SK-N-SH (cell line): Measurements from ENCODE around the gene PPP2R5D. TPM values are rescaled to one million over a fixed set of nuclear protein-coding genes. Genes with fewer than 3 reads are reported as not detected.

Experiments used
- CTCF ChIA-PET: fragments of 300-600, 350-600 bp; formaldehyde crosslinking; extraction: SDS; loops from one replicate; lab custom pipeline; 2021; lab: Yijun Ruan, JAX
- POLR2A ChIA-PET: fragments of 350-600 bp; sonication (Branson Sonifier 250); formaldehyde crosslinking; extraction: SDS; loops from one replicate; lab custom pipeline; 2020; ENCODE audit warnings: antibody characterized with exemption, inconsistent platforms; lab: Yijun Ruan, JAX
- DNase-seq: peaks from one replicate; pipeline ENCODE4 v3.0.0; 2012
- H2AFZ ChIP-seq: fragments of 200-600 bp; sonication (generic); 2 replicates; pipeline ENCODE4 v1.8.1; 2016; ENCODE audit warnings: antibody characterized with exemption, mild to moderate bottlenecking, low read depth
- H3F3A ChIP-seq: fragments of 200-600 bp; sonication (generic); replicated peaks from 2 replicates; pipeline ENCODE3; 2016; ENCODE audit warnings: antibody characterized with exemption, mild to moderate bottlenecking; ENCODE audit not compliant: insufficient read depth
- H3K27ac ChIP-seq, 2 experiments: fragments of 200-500 bp in 1 of 2; fragments of 200-600 bp in 1 of 2; sonication (Bioruptor generic) in 1 of 2; sonication (generic), shearing (Covaris generic) in 1 of 2; 2 replicates each; pipeline versions ENCODE4 v1.5.1 to v1.6.1; 2014 to 2016; ENCODE audit warnings: low read depth in 2 of 2, inconsistent platforms in 1 of 2, low read length in 1 of 2, mild to moderate bottlenecking in 1 of 2, mixed read lengths in 1 of 2
- H3K27me3 ChIP-seq: fragments of 200-600 bp; sonication (generic), shearing (Covaris generic); 2 replicates; pipeline ENCODE4 v1.6.1; 2016; ENCODE audit warnings: mixed run types; ENCODE audit not compliant: insufficient read depth
- H3K36me3 ChIP-seq, 2 experiments: fragments of 200-500 bp in 1 of 2; fragments of 200-600 bp in 1 of 2; sonication (Bioruptor generic) in 1 of 2; sonication (generic) in 1 of 2; replicated peaks in 1 of 2; 2 replicates each; pipeline versions ENCODE3 to v1.5.1; 2014 to 2016; ENCODE audit warnings: low read length in 1 of 2, mild to moderate bottlenecking in 1 of 2; ENCODE audit not compliant: insufficient read depth in 2 of 2, control insufficient read depth in 1 of 2
- H3K4me1 ChIP-seq, 2 experiments: fragments of 200-500 bp in 1 of 2; fragments of 200-600 bp in 1 of 2; sonication (Bioruptor generic) in 1 of 2; sonication (generic), shearing (Covaris generic) in 1 of 2; 2 replicates each; pipeline versions ENCODE4 v1.5.1 to v1.6.1; 2014 to 2016; ENCODE audit warnings: low read depth in 1 of 2, low read length in 1 of 2, mixed run types in 1 of 2; ENCODE audit not compliant: insufficient read depth in 2 of 2, control insufficient read depth in 1 of 2
- H3K4me2 ChIP-seq: fragments of 200-600 bp; sonication (generic), shearing (Covaris generic); 2 replicates; pipeline ENCODE4 v1.6.1; 2017; ENCODE audit warnings: mixed run types
- H3K4me3 ChIP-seq, 2 experiments: fragments of 200-500 bp in 1 of 2; fragments of 200-600 bp in 1 of 2; sonication (Bioruptor generic) in 1 of 2; sonication (generic), shearing (Covaris generic) in 1 of 2; 2 replicates each; pipeline versions ENCODE4 v1.5.1 to v1.8.1; 2014 to 2016; ENCODE audit warnings: low read depth in 2 of 2, inconsistent platforms in 1 of 2, low read length in 1 of 2, mild to moderate bottlenecking in 1 of 2, mixed read lengths in 1 of 2, moderate library complexity in 1 of 2
- H3K79me2 ChIP-seq: fragments of 200-600 bp; sonication (generic); 2 replicates; pipeline ENCODE4 v1.8.1; 2017; ENCODE audit warnings: mild to moderate bottlenecking; ENCODE audit not compliant: insufficient read depth
- H3K9ac ChIP-seq: fragments of 200-600 bp; sonication (generic); 2 replicates; pipeline ENCODE4 v1.6.1; 2017; ENCODE audit warnings: mixed run types
- H3K9me2 ChIP-seq: fragments of 200-600 bp; sonication (generic); 2 replicates; pipeline ENCODE4 v1.6.1; 2017; ENCODE audit warnings: mixed run types
- H3K9me3 ChIP-seq: fragments of 200-600 bp; sonication (generic); 2 replicates; pipeline ENCODE4 v1.6.1; 2017; ENCODE audit warnings: mixed run types, mild to moderate bottlenecking, moderate library complexity
- H4K20me1 ChIP-seq: fragments of 200-600 bp; sonication (generic); 2 replicates; pipeline ENCODE4 v1.6.1; 2017; ENCODE audit warnings: mild to moderate bottlenecking, mixed run types; ENCODE audit not compliant: insufficient read depth
- ELF1 ChIP-seq: IDR thresholded peaks from 2 replicates; pipeline ENCODE4 v1.4.0; 2012
- EZH2phosphoT487 ChIP-seq: fragments of 200-600 bp; sonication (generic); IDR thresholded peaks from 2 replicates; pipeline ENCODE4 v1.6.1; 2017; ENCODE audit warnings: low read depth, mixed run types, mild to moderate bottlenecking, antibody characterized with exemption, moderate library complexity, borderline replicate concordance
- FOSL2 ChIP-seq: IDR thresholded peaks from 2 replicates; pipeline ENCODE4 v1.4.0; 2012; ENCODE audit warnings: low read depth, mild to moderate bottlenecking, moderate library complexity, borderline replicate concordance
- FOXM1 ChIP-seq: IDR thresholded peaks from 2 replicates; pipeline ENCODE4 v1.4.0; 2012; ENCODE audit warnings: low read depth, mild to moderate bottlenecking
- GATA2 ChIP-seq: sonication (generic); formaldehyde crosslinking; IDR thresholded peaks from 2 replicates; pipeline ENCODE4 v1.5.0; 2020; ENCODE audit warnings: mild to moderate bottlenecking, missing genetic modification reagents
- REST ChIP-seq: IDR thresholded peaks from 2 replicates; pipeline ENCODE4 v1.6.1; 2012; ENCODE audit warnings: mild to moderate bottlenecking, low read depth, low read length, moderate library complexity
- RXRA ChIP-seq: IDR thresholded peaks from 2 replicates; pipeline ENCODE4 v1.4.0; 2012; ENCODE audit warnings: low read depth, mild to moderate bottlenecking, borderline replicate concordance
- SIN3A ChIP-seq: IDR thresholded peaks from 2 replicates; pipeline ENCODE4 v1.6.1; 2012; ENCODE audit warnings: low read depth, mild to moderate bottlenecking, low read length, moderate library complexity, borderline replicate concordance
- TAF1 ChIP-seq: IDR thresholded peaks from 2 replicates; pipeline ENCODE4 v1.6.1; 2012; ENCODE audit warnings: low read depth, mild to moderate bottlenecking, low read length, moderate library complexity, borderline replicate concordance
- WGBS: methylation state at CpG from one replicate; pipeline ENCODE4 v1.1.6; 2017; ENCODE audit warnings: low lambda C conversion rate; 5-methylcytosine and 5-hydroxymethylcytosine counted together
- polyA plus RNA-seq, 3 experiments: library from polyadenylated mRNA; depleted of rRNA; stranded (reverse); fragments of >200 nt; gene quantifications; 2 replicates each; pipeline ENCODE4 v1.2.3, GENCODE V29; 2012

The PPP2R5D gene
- polyA plus RNA-seq, 1 of the 3 experiments (the other 2 are of a cell fraction), result 37.6 TPM

GRCh38 chr6:43014434-43014909 lies 30.1 kb downstream of the PPP2R5D start (continued):
- TF ChIP-seq REST, result no peak

DNA sequence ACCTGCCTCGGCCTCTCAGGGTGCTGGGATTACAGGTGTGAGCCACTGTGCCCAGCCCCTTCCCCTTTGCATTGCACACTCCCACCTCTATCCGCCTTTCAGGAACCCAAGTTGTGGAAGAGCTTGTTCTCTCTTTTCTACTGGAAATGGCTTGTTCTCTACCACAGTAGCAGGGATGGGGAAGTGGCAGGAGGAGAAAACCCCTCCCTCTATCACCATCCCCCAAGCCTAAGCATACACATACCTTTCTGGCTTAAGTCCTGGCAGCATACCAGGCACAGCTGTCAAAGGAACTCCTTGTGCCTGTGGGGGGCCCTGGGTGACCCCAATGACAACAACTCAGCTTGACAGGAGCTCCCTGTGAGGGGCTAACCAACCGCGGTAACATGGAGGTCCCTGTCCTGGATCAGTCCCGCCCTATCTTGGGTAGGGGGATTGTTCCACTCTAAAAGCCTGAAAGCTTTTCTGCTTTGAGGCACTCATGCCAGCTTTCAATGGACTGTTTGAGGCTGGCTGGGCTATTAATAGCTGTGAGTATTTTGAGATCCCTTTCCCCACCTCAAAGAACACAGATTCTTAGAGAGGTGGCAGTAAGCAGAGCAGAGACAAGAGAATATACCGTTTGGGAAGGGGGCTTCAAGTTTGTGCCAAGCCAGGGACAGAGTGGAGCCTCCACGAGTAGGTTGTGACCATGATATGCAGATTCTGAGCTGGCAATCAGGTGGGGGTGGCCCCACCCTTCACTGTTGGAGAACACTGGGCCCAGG lies 32.0 kb downstream of the PPP2R5D start:
- H4K20me1 ChIP-seq, result peaks cover 12% of the 10 kb centered on the region; the same call in 1 of the 2 replicates
- ChIA-PET POLR2A (interaction anchor here (0.7 to 0.8 kb wide), 2 partner anchors 32 to 127 kb away, joined by 3 read pairs; partner anchors contain the start of gene PPP2R5D), CTCF (interaction anchor here (0.8 to 3.6 kb wide), 4 partner anchors 32 to 127 kb away, joined by 3 to 12 read pairs (median 4); partner anchors contain the start of genes CUL7 and PPP2R5D)
- H3F3A ChIP-seq, result peaks cover 27% of the 10 kb centered on the region
- H3K27ac ChIP-seq, result no peak overlapping the region
- peaks cover 3 to 46% of the 10 kb centered on the region in 2 experiments; a peak in 3 of 4 replicates for H3K4me1 ChIP-seq
- peak overlapping the region; percentile 79; the same call in 1 of the 2 replicates for H3K4me2 ChIP-seq
- H3K9ac ChIP-seq, result no peak overlapping the region
- H3K9me3 ChIP-seq, result no peaks in the 10 kb centered on the region
- H3K79me2 ChIP-seq, result peaks cover 70% of the 10 kb centered on the region
- peaks cover 24 to 50% of the 10 kb centered on the region in 2 experiments for H3K36me3 ChIP-seq
- H2AFZ ChIP-seq, result no peak overlapping the region
- H3K9me2 ChIP-seq, result no peaks in the 10 kb centered on the region
- H3K4me3 ChIP-seq, result no peak overlapping the region
- TF ChIP-seq RXRA (no peak), EZH2phosphoT487 (no peak), FOSL2 (no peak), ELF1 (no peak), TAF1 (no peak), GATA2 (CRISPR knock-in tag) (no peak), SIN3A (no peak), FOXM1 (no peak)
- 83% methylated on average over 6 of the region's 7 CpGs for WGBS
- DNase-seq, result no peak
- no peaks in the 10 kb centered on the region for H3K27me3 ChIP-seq
